Natural killer cell (primary cell): ENCODE measurements around the gene MAP6D1. TPM values are rescaled to one million over a fixed set of nuclear protein-coding genes. Genes with fewer than 3 reads are reported as not detected.

Experiments
- ATAC-seq, 3 donors: fragments of 150-1000 bp in 2 of 3; fragments of 200-7000 bp in 1 of 3; cut with Tn5 transposase; 1 replicate in 1 of 3; 2 replicates in 2 of 3; pipeline ENCODE4 v1.10.0; 2021; ENCODE audit warnings: mild to moderate bottlenecking in 2 of 3, moderate library complexity in 2 of 3
- DNase-seq, 2 donors: peaks; one replicate each; pipeline versions ENCODE4 v3.0.0 to v3.0.0-alpha.2; 2013 to 2021; ENCODE audit warnings: mixed read lengths in 1 of 2
- H3K27ac ChIP-seq: one replicate; pipeline ENCODE4 v1.5.1; 2013; ENCODE audit warnings: mild to moderate bottlenecking, low read length
- H3K27me3 ChIP-seq: one replicate; pipeline ENCODE4 v1.6.1; 2013; ENCODE audit warnings: low read length; ENCODE audit not compliant: control insufficient read depth, insufficient read depth
- H3K36me3 ChIP-seq: one replicate; pipeline ENCODE4 v1.6.1; 2013; ENCODE audit warnings: low read length; ENCODE audit not compliant: control insufficient read depth, insufficient read depth
- H3K4me1 ChIP-seq: one replicate; pipeline ENCODE4 v1.6.1; 2013; ENCODE audit warnings: low read length; ENCODE audit not compliant: control insufficient read depth, insufficient read depth
- H3K4me3 ChIP-seq: one replicate; pipeline ENCODE4 v1.5.1; 2013; ENCODE audit warnings: low read length
- H3K9me3 ChIP-seq: one replicate; pipeline ENCODE4 v1.6.1; 2013; ENCODE audit warnings: low read length; ENCODE audit not compliant: control insufficient read depth, insufficient read depth
- H3K27ac Mint-ChIP-seq, 2 donors: one replicate each; pipeline ENCODE4 v1.8.0; 2022; ENCODE audit warnings: mild to moderate bottlenecking in 2 of 2, mixed read lengths in 2 of 2, moderate library complexity in 1 of 2
- H3K27me3 Mint-ChIP-seq, 2 donors: one replicate each; pipeline ENCODE4 v1.8.0; 2022; ENCODE audit warnings: low read depth in 2 of 2, mixed read lengths in 2 of 2
- H3K36me3 Mint-ChIP-seq: one replicate; pipeline ENCODE4 v1.8.0; 2022; ENCODE audit warnings: mixed read lengths
- H3K4me1 Mint-ChIP-seq, 2 donors: one replicate each; pipeline ENCODE4 v1.8.0; 2022; ENCODE audit warnings: mixed read lengths in 2 of 2
- H3K4me3 Mint-ChIP-seq: one replicate; pipeline ENCODE4 v1.8.0; 2022; ENCODE audit warnings: mild to moderate bottlenecking, moderate library complexity, mixed read lengths
- H3K9me3 Mint-ChIP-seq, 2 donors: one replicate each; pipeline ENCODE4 v1.8.0; 2022; ENCODE audit warnings: mixed read lengths in 2 of 2
- WGBS: methylation state at CpG from one replicate; pipeline ENCODE4 v1.1.7; 2013; ENCODE audit warnings: missing lambda C conversion rate; ENCODE audit not compliant: insufficient coverage; 5-methylcytosine and 5-hydroxymethylcytosine counted together
- intact Hi-C: fragments of 100-400 bp; cut with micrococcal nuclease; formaldehyde crosslinking; loops from one replicate; pipeline ENCODE4 v1.14.2; 2022
- total RNA-seq, 4 donors: library from RNA; stranded (reverse); fragments of 120-200 nt in 1 of 4; gene quantifications; one replicate each; pipeline versions ENCODE4 v1.2.3 to v1.2.4, GENCODE V29; 2013 to 2022
- TF ChIP-seq, protein P1 (sequence below): fragments of 200-600 bp; IDR thresholded peaks from one replicate; pipeline ENCODE4 v1.8.0; 2022; ENCODE audit warnings: antibody characterized with exemption

Gene MAP6D1
- total RNA-seq, 3 donors from 2014 or later (not counting 1 experiment from before 2014, with no cell fraction given), result 0.70 to 2.4 TPM; not detected in 1

DNA sequence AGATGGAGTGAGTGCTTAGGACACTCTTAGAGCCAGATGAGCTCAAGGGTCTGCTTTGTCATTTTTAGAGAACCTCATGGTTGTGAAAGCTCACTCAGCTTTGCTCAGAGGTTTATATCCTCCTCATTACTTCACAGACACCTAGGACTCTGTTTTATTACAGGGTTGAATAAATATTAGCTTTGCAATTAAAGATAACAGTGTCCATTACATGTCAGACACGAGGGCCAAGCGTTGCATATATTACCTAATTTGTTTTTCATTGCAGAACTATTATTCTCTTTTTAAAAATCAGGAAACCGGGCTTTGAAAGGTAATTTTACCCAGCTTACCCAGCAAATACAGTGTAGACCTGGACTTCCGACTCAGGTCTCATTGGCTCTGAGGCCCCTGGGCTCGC lies 16.1 kb downstream of the MAP6D1 start:
- Mint-ChIP-seq H3K27ac (no peak overlapping the region), H3K9me3 (no peaks in the 10 kb centered on the region), H3K36me3 (peaks cover 16% of the 10 kb centered on the region), H3K4me1 (peaks cover 0 to 2% of the 10 kb centered on the region in 2 donors), H3K27me3 (no peaks in the 10 kb centered on the region), H3K4me3 (no peak overlapping the region)
- ATAC-seq (no peak), DNase-seq (no peak)
- Histone ChIP-seq H3K4me1 (no peaks in the 10 kb centered on the region), H3K9me3 (no peaks in the 10 kb centered on the region), H3K27me3 (no peaks in the 10 kb centered on the region), H3K36me3 (peaks cover 43% of the 10 kb centered on the region), H3K4me3 (no peak overlapping the region), H3K27ac (no peak overlapping the region)
- intact Hi-C loops, result no loop called here
- 94% methylated on average over 5 of the region's 5 CpGs for WGBS
- TF ChIP-seq, protein P1, sequence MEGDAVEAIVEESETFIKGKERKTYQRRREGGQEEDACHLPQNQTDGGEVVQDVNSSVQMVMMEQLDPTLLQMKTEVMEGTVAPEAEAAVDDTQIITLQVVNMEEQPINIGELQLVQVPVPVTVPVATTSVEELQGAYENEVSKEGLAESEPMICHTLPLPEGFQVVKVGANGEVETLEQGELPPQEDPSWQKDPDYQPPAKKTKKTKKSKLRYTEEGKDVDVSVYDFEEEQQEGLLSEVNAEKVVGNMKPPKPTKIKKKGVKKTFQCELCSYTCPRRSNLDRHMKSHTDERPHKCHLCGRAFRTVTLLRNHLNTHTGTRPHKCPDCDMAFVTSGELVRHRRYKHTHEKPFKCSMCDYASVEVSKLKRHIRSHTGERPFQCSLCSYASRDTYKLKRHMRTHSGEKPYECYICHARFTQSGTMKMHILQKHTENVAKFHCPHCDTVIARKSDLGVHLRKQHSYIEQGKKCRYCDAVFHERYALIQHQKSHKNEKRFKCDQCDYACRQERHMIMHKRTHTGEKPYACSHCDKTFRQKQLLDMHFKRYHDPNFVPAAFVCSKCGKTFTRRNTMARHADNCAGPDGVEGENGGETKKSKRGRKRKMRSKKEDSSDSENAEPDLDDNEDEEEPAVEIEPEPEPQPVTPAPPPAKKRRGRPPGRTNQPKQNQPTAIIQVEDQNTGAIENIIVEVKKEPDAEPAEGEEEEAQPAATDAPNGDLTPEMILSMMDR, result no peak

DNA sequence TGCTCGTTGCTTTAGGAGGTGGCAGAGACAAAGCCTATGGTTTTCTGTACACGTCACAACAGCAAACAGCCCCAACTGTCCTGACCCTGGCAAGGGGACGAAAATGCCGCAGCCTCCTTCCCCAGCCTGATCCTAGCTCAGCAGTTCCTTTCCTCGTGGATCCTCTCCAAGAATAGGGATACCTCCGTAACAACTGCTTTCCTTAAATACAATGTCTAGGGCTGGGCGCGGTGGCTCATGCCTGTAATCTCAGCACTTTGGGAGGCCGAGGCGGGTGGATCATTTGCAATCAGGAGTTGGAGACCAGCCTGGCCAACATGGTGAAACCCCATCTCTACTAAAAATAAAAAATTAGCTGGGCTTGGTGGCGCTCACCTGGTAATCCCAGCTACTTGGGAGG lies 17.0 kb downstream of the MAP6D1 start:
- no peaks in the 10 kb centered on the region for H3K4me1 Mint-ChIP-seq
- no peaks in the 10 kb centered on the region for H3K27me3 ChIP-seq
- intact Hi-C loops, result no loop called here
- no peaks in the 10 kb centered on the region for H3K9me3 Mint-ChIP-seq
- H3K27me3 Mint-ChIP-seq, result no peaks in the 10 kb centered on the region
- 93% methylated on average over 11 of the region's 11 CpGs for WGBS
- H3K36me3 Mint-ChIP-seq, result peaks cover 23% of the 10 kb centered on the region
- H3K4me3 ChIP-seq, result no peak overlapping the region
- TF ChIP-seq, protein P1, result no peak
- DNase-seq (no peak), ATAC-seq (no peak)
- no peak overlapping the region for H3K27ac ChIP-seq
- no peaks in the 10 kb centered on the region for H3K9me3 ChIP-seq
- H3K36me3 ChIP-seq, result peaks cover 52% of the 10 kb centered on the region
- H3K4me3 Mint-ChIP-seq, result no peak overlapping the region
- H3K27ac Mint-ChIP-seq, result no peak overlapping the region
- no peaks in the 10 kb centered on the region for H3K4me1 ChIP-seq

DNA sequence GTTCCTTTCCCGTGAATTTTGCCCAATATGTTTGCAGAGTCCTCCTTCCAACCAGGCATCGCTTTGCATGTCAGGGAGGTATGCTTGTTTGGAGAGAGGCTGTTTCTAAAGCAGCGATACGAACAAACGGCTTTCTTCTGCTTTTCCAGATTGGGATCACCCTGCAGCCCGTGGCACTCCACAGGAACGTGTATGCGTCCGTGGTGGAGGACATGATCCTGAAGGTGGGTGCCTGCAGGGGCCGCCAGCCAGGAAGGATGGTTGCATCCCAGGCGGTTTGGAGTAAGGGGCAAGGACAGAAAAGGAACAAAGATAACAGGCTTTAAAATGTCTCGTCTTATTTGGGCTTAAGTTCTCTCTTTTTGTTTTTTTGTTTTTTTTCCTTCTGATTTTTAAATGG lies 17.5 kb downstream of the MAP6D1 start:
- Mint-ChIP-seq H3K4me1 (no peaks in the 10 kb centered on the region), H3K4me3 (no peak overlapping the region), H3K9me3 (no peaks in the 10 kb centered on the region), H3K27ac (no peak overlapping the region), H3K27me3 (no peaks in the 10 kb centered on the region), H3K36me3 (peaks cover 23% of the 10 kb centered on the region)
- intact Hi-C loops, result no loop called here
- DNase-seq (no peak), ATAC-seq (no peak)
- Histone ChIP-seq H3K4me3 (no peak overlapping the region), H3K36me3 (peaks cover 56% of the 10 kb centered on the region), H3K9me3 (no peaks in the 10 kb centered on the region), H3K27ac (no peak overlapping the region), H3K27me3 (no peaks in the 10 kb centered on the region), H3K4me1 (no peaks in the 10 kb centered on the region)
- WGBS, result 95% methylated on average over 12 of the region's 12 CpGs
- TF ChIP-seq, protein P1, result no peak

DNA sequence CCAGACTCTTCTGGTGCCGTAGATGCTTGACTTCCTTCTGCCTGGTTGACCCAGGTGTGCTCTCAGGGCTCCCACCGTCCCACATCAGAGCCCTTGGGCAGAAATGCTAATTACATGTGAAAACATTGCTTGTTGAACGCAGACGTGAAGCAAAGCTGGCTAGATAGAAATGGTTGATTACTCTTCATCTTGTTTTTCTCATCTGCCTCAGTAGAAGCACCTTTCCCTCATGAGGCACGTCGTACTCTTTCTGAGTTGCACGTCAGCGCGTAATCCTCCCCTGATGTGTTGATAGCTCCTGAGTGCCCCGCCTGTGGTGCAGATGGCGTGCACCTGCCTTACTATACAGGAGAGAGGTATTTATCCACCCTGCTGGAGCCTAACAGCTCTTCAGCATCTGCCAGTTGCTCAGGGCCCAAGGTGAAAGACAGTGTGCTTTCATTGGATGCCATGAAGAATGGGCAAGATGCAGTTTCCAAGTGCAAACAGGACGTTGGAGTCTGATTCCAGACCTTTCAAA lies 18.1 kb downstream of the MAP6D1 start:
- Mint-ChIP-seq H3K4me3 (no peak overlapping the region), H3K27ac (no peak overlapping the region), H3K27me3 (no peaks in the 10 kb centered on the region), H3K36me3 (peaks cover 23% of the 10 kb centered on the region), H3K9me3 (no peaks in the 10 kb centered on the region), H3K4me1 (no peaks in the 10 kb centered on the region)
- Histone ChIP-seq H3K4me3 (no peak overlapping the region), H3K27me3 (no peaks in the 10 kb centered on the region), H3K4me1 (no peaks in the 10 kb centered on the region), H3K27ac (no peak overlapping the region), H3K9me3 (no peaks in the 10 kb centered on the region), H3K36me3 (peaks cover 58% of the 10 kb centered on the region)
- no peak for ATAC-seq
- TF ChIP-seq, protein P1, result no peak
- DNase-seq, result no peak
- intact Hi-C loops, result no loop called here
- WGBS, result 96% methylated on average over 12 of the region's 12 CpGs
